A549 (cell line): ENCODE measurements around the gene GPLD1. TPM values are rescaled to one million over a fixed set of nuclear protein-coding genes. Genes with fewer than 3 reads are reported as not detected.
A peak's percentile ranks its signal among the peaks of the same experiment; 100 is the strongest.

Experiments used
- ATAC-seq, 2 experiments: fragments of 200-7000 bp in 1 of 2; fragments of >200 bp in 1 of 2; cut with Nextera tagmentation in 1 of 2; cut with Tn5 transposase in 1 of 2; 3 replicates each; pipeline versions ENCODE4 v1.8.0 to v1.9.1; 2018 to 2020; ENCODE audit warnings: mild to moderate bottlenecking in 1 of 2, moderate library complexity in 1 of 2
- CTCF ChIA-PET: fragments of 300-600 bp; sonication (Branson Sonifier 250); formaldehyde crosslinking; extraction: SDS; loops from one replicate; lab custom pipeline; 2021; ENCODE audit warnings: antibody characterized with exemption, inconsistent platforms; lab: Yijun Ruan, JAX
- POLR2A ChIA-PET: fragments of 350-600 bp; formaldehyde crosslinking; extraction: SDS; loops from one replicate; lab custom pipeline; 2021; ENCODE audit warnings: antibody characterized with exemption, inconsistent platforms; lab: Yijun Ruan, JAX
- DNase-seq, 2 experiments: peaks; one replicate each; pipeline versions ENCODE4 v3.0.0 to v3.0.0-alpha.2; 2011 to 2016; ENCODE audit warnings: low read depth in 1 of 2, low spot score in 1 of 2
- FAIRE-seq: peaks from 2 replicates; lab custom pipeline; 2011; peaks lifted over from hg19 to GRCh38; lab: Jason Lieb, UNC
- H3K27ac ChIP-seq, 2 experiments: fragments of >200 bp; sonication (Bioruptor Twin); formaldehyde crosslinking; 3 replicates each; pipeline ENCODE4 v1.5.1; 2016 to 2017
- H3K4me1 ChIP-seq: fragments of >200 bp; sonication (Bioruptor Twin); formaldehyde crosslinking; 3 replicates; pipeline ENCODE4 v1.6.1; 2016
- H3K4me2 ChIP-seq: fragments of >200 bp; sonication (Bioruptor Twin); formaldehyde crosslinking; 3 replicates; pipeline ENCODE4 v1.6.1; 2016
- H3K4me3 ChIP-seq: fragments of >200 bp; sonication (Bioruptor Twin); formaldehyde crosslinking; 3 replicates; pipeline ENCODE4 v1.5.1; 2016
- H3K9me3 ChIP-seq: fragments of >200 bp; sonication (Bioruptor Twin); formaldehyde crosslinking; 3 replicates; pipeline ENCODE4 v1.6.1; 2016
- CEBPB ChIP-seq, 2 experiments: fragments of >200 bp in 1 of 2; sonication (Bioruptor Twin) in 1 of 2; formaldehyde crosslinking in 1 of 2; IDR thresholded peaks; 2 replicates each; pipeline ENCODE4 v1.6.1; 2012 to 2016
- CHD2 ChIP-seq: fragments of 150-350 bp; IDR thresholded peaks from 2 replicates; pipeline ENCODE4 v1.6.1; 2014; ENCODE audit warnings: low read length; ENCODE audit not compliant: partially characterized antibody
- CHD4 ChIP-seq: fragments of 200-600 bp; sonication (generic); IDR thresholded peaks from 2 replicates; pipeline ENCODE4 v1.6.1; 2016; ENCODE audit warnings: antibody characterized with exemption, mild to moderate bottlenecking, borderline replicate concordance
- EHF ChIP-seq: fragments of 250-450 bp; sonication (Bioruptor Pico); IDR thresholded peaks from 2 replicates; pipeline ENCODE4 v1.5.0; 2020; ENCODE audit warnings: mild to moderate bottlenecking
- EHMT2 ChIP-seq: fragments of 200-600 bp; sonication (generic); IDR thresholded peaks from 2 replicates; pipeline ENCODE4 v1.6.1; 2016; ENCODE audit warnings: antibody characterized with exemption, low read depth, mild to moderate bottlenecking, moderate library complexity
- EP300 ChIP-seq, 2 experiments: fragments of >200 bp; sonication (Bioruptor Twin); formaldehyde crosslinking; IDR thresholded peaks; 2 replicates in 1 of 2; 3 replicates in 1 of 2; pipeline ENCODE4 v1.6.1; 2016 to 2017
- ESRRA ChIP-seq: fragments of 150-350 bp; IDR thresholded peaks from 2 replicates; pipeline ENCODE4 v1.6.1; 2014; ENCODE audit warnings: mild to moderate bottlenecking, low read length, borderline replicate concordance
- HEYL ChIP-seq: fragments of 250-450 bp; sonication (Bioruptor Pico); IDR thresholded peaks from 2 replicates; pipeline ENCODE4 v1.8.0; 2021; ENCODE audit warnings: mild to moderate bottlenecking, moderate library complexity
- HOXB13 ChIP-seq: fragments of 250-450 bp; sonication (Bioruptor Pico); IDR thresholded peaks from 2 replicates; pipeline ENCODE4 v1.5.0; 2020; ENCODE audit warnings: low read depth, mild to moderate bottlenecking, moderate library complexity
- KDM1A ChIP-seq: fragments of 200-600 bp; sonication (generic); IDR thresholded peaks from 2 replicates; pipeline ENCODE4 v1.6.1; 2016; ENCODE audit warnings: low read depth, mild to moderate bottlenecking
- NR3C1 ChIP-seq: fragments of >200 bp; sonication (Bioruptor Twin); formaldehyde crosslinking; IDR thresholded peaks from 3 replicates; pipeline ENCODE4 v1.6.1; 2017
- RAD21 ChIP-seq, 2 experiments: fragments of >200 bp in 1 of 2; sonication (Bioruptor Twin) in 1 of 2; formaldehyde crosslinking in 1 of 2; IDR thresholded peaks in 1 of 2; conservative IDR thresholded peaks in 1 of 2; 2 replicates in 1 of 2; 3 replicates in 1 of 2; pipeline ENCODE4 v1.6.1; 2012 to 2018; ENCODE audit warnings: inconsistent platforms in 1 of 2
- RARB ChIP-seq: fragments of 250-450 bp; sonication (Bioruptor Pico); IDR thresholded peaks from 2 replicates; pipeline ENCODE4 v1.8.0; 2021; ENCODE audit warnings: mild to moderate bottlenecking, moderate library complexity
- RFX5 ChIP-seq: fragments of 450-650 bp; IDR thresholded peaks from 2 replicates; pipeline ENCODE4 v1.7.1; 2014; ENCODE audit warnings: antibody characterized with exemption, mild to moderate bottlenecking, moderate library complexity
- SMC3 ChIP-seq: fragments of >200 bp; sonication (Bioruptor Twin); formaldehyde crosslinking; IDR thresholded peaks from 3 replicates; pipeline ENCODE4 v1.6.1; 2018; ENCODE audit warnings: inconsistent platforms
- TFCP2L1 ChIP-seq: fragments of 250-450 bp; sonication (Bioruptor Pico); IDR thresholded peaks from 2 replicates; pipeline ENCODE4 v1.5.0; 2021; ENCODE audit warnings: mild to moderate bottlenecking
- USF2 ChIP-seq: fragments of 450-650 bp; IDR thresholded peaks from 2 replicates; pipeline ENCODE4 v1.6.1; 2014; ENCODE audit warnings: antibody characterized with exemption
- ZC3H11A ChIP-seq: fragments of 450-650 bp; IDR thresholded peaks from 2 replicates; pipeline ENCODE4 v1.6.1; 2014; ENCODE audit warnings: antibody characterized with exemption, mild to moderate bottlenecking
- WGBS: methylation state at CpG from one replicate; pipeline ENCODE4 v1.1.6; 2017; ENCODE audit errors: missing lambda C conversion rate; 5-methylcytosine and 5-hydroxymethylcytosine counted together
- polyA minus RNA-seq: library from RNA; depleted of rRNA, polyadenylated mRNA; stranded (reverse); fragments of >200 nt; gene quantifications from 2 replicates; pipeline ENCODE4 v1.2.3, GENCODE V29; 2011; rRNA and poly(A)+ RNA removed
- polyA plus RNA-seq, 4 experiments: library from polyadenylated mRNA; depleted of rRNA in 3 of 4; stranded (reverse); fragments of >200 nt; fragmentation: RNase III in 1 of 4; extraction: RNeasy Plus Mini Kit Qiagen cat#74134 plus additional on column Dnase treatment in 1 of 4; gene quantifications; 2 replicates in 3 of 4; 3 replicates in 1 of 4; pipeline ENCODE4 v1.2.3, GENCODE V29; 2011 to 2017
- TF ChIP-seq, protein P1 (sequence below): IDR thresholded peaks from 2 replicates; pipeline ENCODE4 v1.6.1; 2012
- TF ChIP-seq, protein P2 (sequence below): IDR thresholded peaks from 2 replicates; pipeline ENCODE4 v1.6.1; 2012
- TF ChIP-seq, protein P3 (sequence below): fragments of >200 bp; sonication (Bioruptor Twin); formaldehyde crosslinking; IDR thresholded peaks from 3 replicates; pipeline ENCODE4 v1.6.1; 2016
- TF ChIP-seq, protein P4 (sequence below): fragments of >200 bp; sonication (Bioruptor Twin); formaldehyde crosslinking; IDR thresholded peaks from 3 replicates; pipeline ENCODE4 v1.5.1; 2016

Gene GPLD1, protein sequence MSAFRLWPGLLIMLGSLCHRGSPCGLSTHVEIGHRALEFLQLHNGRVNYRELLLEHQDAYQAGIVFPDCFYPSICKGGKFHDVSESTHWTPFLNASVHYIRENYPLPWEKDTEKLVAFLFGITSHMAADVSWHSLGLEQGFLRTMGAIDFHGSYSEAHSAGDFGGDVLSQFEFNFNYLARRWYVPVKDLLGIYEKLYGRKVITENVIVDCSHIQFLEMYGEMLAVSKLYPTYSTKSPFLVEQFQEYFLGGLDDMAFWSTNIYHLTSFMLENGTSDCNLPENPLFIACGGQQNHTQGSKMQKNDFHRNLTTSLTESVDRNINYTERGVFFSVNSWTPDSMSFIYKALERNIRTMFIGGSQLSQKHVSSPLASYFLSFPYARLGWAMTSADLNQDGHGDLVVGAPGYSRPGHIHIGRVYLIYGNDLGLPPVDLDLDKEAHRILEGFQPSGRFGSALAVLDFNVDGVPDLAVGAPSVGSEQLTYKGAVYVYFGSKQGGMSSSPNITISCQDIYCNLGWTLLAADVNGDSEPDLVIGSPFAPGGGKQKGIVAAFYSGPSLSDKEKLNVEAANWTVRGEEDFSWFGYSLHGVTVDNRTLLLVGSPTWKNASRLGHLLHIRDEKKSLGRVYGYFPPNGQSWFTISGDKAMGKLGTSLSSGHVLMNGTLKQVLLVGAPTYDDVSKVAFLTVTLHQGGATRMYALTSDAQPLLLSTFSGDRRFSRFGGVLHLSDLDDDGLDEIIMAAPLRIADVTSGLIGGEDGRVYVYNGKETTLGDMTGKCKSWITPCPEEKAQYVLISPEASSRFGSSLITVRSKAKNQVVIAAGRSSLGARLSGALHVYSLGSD
- polyA plus RNA-seq (2011; rRNA removed) (2.6 and 3.2 TPM in 2 replicates), polyA plus RNA-seq (2017; fragmentation: RNase III; extraction: RNeasy Plus Mini Kit Qiagen cat#74134 plus additional on column Dnase treatment) (1.2 to 1.6 TPM (median 1.3 TPM) in 3 replicates), polyA minus RNA-seq (2.5 and 3.1 TPM in 2 replicates)
- 0.86 and 1.0 TPM in 2 replicates for polyA plus RNA-seq (2012; cell fraction: cytosol; rRNA removed)
- 1.3 and 1.8 TPM in 2 replicates for polyA plus RNA-seq (2012; cell fraction: nucleus; rRNA removed)

DNA sequence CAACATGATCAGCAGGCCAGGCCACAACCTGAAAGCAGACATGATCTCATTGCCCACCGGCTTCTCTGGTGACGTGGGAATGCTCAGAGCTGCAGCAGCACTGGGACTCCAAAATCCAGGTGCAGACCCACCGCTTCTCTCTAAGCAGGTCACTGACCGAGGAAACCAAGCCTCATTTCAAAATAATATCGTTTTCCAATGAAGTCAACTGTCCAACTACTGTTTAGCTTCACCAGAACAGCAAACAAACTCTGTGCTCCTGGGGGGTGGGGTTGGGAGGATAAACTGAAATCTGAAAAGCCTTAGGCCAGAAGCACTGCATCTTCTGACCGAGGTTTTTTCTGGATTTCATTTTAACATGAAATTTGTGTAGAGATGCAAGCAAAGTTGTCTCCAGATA, at the start of gene GPLD1:
TSS of gene GPLD1 (minus strand) at position 109 of the 400 bp plus-strand sequence. CDS start at position 42, 67 bp downstream.
- 79% methylated on average over 6 of the region's 6 CpGs for WGBS
- no peak for ATAC-seq

GRCh38 chr6:24537771-24538385, 48.5 kb upstream of the GPLD1 start:
- Histone ChIP-seq H3K4me2 (no peak overlapping the region), H3K4me3 (no peak overlapping the region), H3K4me1 (no peaks in the 10 kb centered on the region), H3K9me3 (no peaks in the 10 kb centered on the region)
- ChIA-PET POLR2A (no interaction called here), CTCF (interaction anchor here (4.5 kb wide), 1 partner anchor 13 kb away, joined by 24 read pairs; no protein-coding TSS in a partner anchor)
- no peak for DNase-seq
- peak in 1 of 2 experiments; percentile 43; a peak in 1 of 6 replicates for ATAC-seq
- 87% methylated on average over 8 of the region's 8 CpGs for WGBS
- TF ChIP-seq, protein P1, sequence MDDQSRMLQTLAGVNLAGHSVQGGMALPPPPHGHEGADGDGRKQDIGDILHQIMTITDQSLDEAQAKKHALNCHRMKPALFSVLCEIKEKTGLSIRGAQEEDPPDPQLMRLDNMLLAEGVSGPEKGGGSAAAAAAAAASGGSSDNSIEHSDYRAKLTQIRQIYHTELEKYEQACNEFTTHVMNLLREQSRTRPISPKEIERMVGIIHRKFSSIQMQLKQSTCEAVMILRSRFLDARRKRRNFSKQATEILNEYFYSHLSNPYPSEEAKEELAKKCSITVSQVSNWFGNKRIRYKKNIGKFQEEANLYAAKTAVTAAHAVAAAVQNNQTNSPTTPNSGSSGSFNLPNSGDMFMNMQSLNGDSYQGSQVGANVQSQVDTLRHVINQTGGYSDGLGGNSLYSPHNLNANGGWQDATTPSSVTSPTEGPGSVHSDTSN: no peak
- TF ChIP-seq ESRRA (no peak), CHD2 (no peak), HEYL (CRISPR knock-in tag) (no peak), USF2 (no peak), TFCP2L1 (CRISPR knock-in tag) (no peak), KDM1A (no peak), EHF (CRISPR knock-in tag) (no peak)
- TF ChIP-seq, protein P2, sequence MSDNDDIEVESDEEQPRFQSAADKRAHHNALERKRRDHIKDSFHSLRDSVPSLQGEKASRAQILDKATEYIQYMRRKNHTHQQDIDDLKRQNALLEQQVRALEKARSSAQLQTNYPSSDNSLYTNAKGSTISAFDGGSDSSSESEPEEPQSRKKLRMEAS: no peak
- TF ChIP-seq, all 56 proteins: peak for 0
- no peak overlapping the region for H3K27ac ChIP-seq
- no peak for FAIRE-seq

More for the DNA sequence above, at the start of gene GPLD1:
- DNase-seq: no peak
- no peak for TF ChIP-seq NR3C1
- TF ChIP-seq, protein P3, sequence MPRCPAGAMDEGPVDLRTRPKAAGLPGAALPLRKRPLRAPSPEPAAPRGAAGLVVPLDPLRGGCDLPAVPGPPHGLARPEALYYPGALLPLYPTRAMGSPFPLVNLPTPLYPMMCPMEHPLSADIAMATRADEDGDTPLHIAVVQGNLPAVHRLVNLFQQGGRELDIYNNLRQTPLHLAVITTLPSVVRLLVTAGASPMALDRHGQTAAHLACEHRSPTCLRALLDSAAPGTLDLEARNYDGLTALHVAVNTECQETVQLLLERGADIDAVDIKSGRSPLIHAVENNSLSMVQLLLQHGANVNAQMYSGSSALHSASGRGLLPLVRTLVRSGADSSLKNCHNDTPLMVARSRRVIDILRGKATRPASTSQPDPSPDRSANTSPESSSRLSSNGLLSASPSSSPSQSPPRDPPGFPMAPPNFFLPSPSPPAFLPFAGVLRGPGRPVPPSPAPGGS: no peak
- no peak for TF ChIP-seq USF2
- TF ChIP-seq HEYL (CRISPR knock-in tag): no peak
- TF ChIP-seq, protein P4, sequence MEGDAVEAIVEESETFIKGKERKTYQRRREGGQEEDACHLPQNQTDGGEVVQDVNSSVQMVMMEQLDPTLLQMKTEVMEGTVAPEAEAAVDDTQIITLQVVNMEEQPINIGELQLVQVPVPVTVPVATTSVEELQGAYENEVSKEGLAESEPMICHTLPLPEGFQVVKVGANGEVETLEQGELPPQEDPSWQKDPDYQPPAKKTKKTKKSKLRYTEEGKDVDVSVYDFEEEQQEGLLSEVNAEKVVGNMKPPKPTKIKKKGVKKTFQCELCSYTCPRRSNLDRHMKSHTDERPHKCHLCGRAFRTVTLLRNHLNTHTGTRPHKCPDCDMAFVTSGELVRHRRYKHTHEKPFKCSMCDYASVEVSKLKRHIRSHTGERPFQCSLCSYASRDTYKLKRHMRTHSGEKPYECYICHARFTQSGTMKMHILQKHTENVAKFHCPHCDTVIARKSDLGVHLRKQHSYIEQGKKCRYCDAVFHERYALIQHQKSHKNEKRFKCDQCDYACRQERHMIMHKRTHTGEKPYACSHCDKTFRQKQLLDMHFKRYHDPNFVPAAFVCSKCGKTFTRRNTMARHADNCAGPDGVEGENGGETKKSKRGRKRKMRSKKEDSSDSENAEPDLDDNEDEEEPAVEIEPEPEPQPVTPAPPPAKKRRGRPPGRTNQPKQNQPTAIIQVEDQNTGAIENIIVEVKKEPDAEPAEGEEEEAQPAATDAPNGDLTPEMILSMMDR: no peak
- TF ChIP-seq EP300 (IDR thresholded peaks at IDR 0.05): no peak
- no peak for TF ChIP-seq CHD2
- no peak for TF ChIP-seq CHD4
- TF ChIP-seq CEBPB (IDR thresholded peaks at IDR 0.05): no peak
- no peak for TF ChIP-seq RFX5
- TF ChIP-seq SMC3: no peak
- no peak for TF ChIP-seq ZC3H11A
- no peak for TF ChIP-seq EHMT2
- no peak for TF ChIP-seq RARB (CRISPR knock-in tag)
- TF ChIP-seq RAD21 (conservative IDR thresholded peaks at IDR 0.05 in 1 of 2, IDR thresholded peaks at IDR 0.05 in 1 of 2): no peak
- TF ChIP-seq HOXB13 (CRISPR knock-in tag): no peak
- POLR2A ChIA-PET: no interaction called here
- H3K4me2 ChIP-seq: no peak within 1 kb of the TSS
- H3K27ac ChIP-seq: no peak within 1 kb of the TSS
- no peaks in the 10 kb centered on the region for H3K9me3 ChIP-seq
- CTCF ChIA-PET: no interaction called here
- FAIRE-seq: no peak
- H3K4me1 ChIP-seq: peaks cover 13% of the 10 kb centered on the region; the same call in 1 of the 3 replicates
- no peak within 1 kb of the TSS for H3K4me3 ChIP-seq
